ENCODE measurements around the gene MYLIP.

- no peak for TF ChIP-seq GATA2 (IDR thresholded peaks at IDR 0.05; ENCODE audit: low read depth, low read length)
- no peak for TF ChIP-seq GATA3 (IDR thresholded peaks at IDR 0.05; ENCODE audit: low read depth, low read length)
Measured at GRCh38 chr6:16124198-16125180, 4.4 kb upstream of the MYLIP start.

Measured in SH-SY5Y (cell line).